ENCODE data around the gene KRT75. TPM values are rescaled to one million over a fixed set of nuclear protein-coding genes. Genes with fewer than 3 reads are reported as not detected.

Gene KRT75
- total and polyA plus RNA-seq, 2 of the 13 experiments (the other 11 are each of a cell fraction or from before 2014, with no cell fraction given), result not detected

DNA sequence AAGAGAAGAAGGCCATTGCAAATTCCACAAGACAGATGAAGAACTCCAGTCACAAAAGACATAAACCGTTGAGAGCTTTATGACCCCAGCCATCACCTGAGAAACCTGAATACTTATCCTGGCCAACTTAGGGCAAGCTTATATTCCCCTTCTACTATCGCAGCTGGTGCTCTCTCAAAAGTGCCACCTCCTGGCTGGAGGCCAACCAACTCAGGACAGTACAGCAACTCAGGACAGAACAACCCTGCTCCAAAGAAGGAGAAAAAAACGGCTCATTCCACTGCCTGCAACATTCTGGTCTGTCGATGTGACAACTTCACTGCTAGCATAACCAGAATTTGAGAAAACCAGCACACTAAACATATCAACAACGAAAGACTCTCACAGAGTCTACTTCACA lies 27.5 kb upstream of the KRT75 start (continued):
- TF ChIP-seq NFKBIZ (CRISPR knock-in tag; IDR thresholded peaks at IDR 0.05) (no peak), TEF (CRISPR knock-in tag; IDR thresholded peaks at IDR 0.05) (no peak), ZNF432 (CRISPR knock-in tag; IDR thresholded peaks at IDR 0.05; ENCODE audit: borderline replicate concordance) (no peak)

DNA sequence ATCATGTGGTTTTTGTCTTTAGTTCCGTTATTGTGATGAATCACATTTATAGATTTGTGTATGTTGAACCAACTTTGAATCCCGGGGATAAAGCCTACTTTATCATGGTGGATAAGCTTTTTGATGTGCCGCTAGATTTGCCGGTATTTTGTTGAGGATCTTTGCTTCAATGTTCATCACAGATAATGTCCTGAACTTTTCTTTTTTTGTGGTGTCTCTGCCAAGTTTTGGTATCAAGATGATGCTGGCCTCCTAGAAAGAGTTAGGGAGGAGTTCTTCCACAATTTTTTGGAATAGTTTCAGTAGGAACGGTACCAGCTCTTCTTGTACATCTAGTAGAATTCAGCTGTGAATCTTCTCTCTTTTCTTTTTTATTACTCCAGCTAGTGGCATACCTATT lies 24.7 kb upstream of the KRT75 start:
- TF ChIP-seq NFE2L2 (IDR thresholded peaks at IDR 0.05; ENCODE audit: low read length) (no peak), BCL3 (CRISPR knock-in tag; IDR thresholded peaks at IDR 0.05) (no peak), TIGD3 (CRISPR knock-in tag; IDR thresholded peaks at IDR 0.05; ENCODE audit: borderline replicate concordance) (no peak), EHMT2 (IDR thresholded peaks at IDR 0.05; ENCODE audit: borderline replicate concordance, low read depth, low read length) (no peak)
- WGBS (ENCODE audit: low lambda C conversion rate), result 29% methylated on average over 5 of the region's 5 CpGs
- intact Hi-C loops (cut with micrococcal nuclease; ENCODE audit: unreplicated experiment), result no loop called here
- FAIRE-seq (no peak), ATAC-seq (no peak), DNase-seq (ENCODE audit: low spot score) (no peak)
- Histone ChIP-seq H4K20me1 (ENCODE audit: insufficient read depth, low read length) (no peaks in the 10 kb centered on the region), H3K4me1 (ENCODE audit: insufficient read depth, low read length) (no peaks in the 10 kb centered on the region), H3K4me3 (replicated peaks in 1 of 3; ENCODE audit: insufficient read depth in 1 of 3, low read depth in 2 of 3, low read length in 3 of 3) (no peak overlapping the region), H3K27me3 (ENCODE audit: control insufficient read depth in 1 of 2, insufficient read depth in 2 of 2, low read length in 2 of 2) (peaks cover 0 to 2% of the 10 kb centered on the region in 2 experiments; a peak in 2 of 5 replicates), H2AFZ (ENCODE audit: low read length) (no peak overlapping the region), H3K27ac (ENCODE audit: extremely low read length, insufficient read depth, low read length) (no peak overlapping the region), H3K36me3 (replicated peaks in 1 of 2; ENCODE audit: control insufficient read depth in 1 of 2, insufficient read depth in 2 of 2, low read length in 2 of 2) (no peaks in the 10 kb centered on the region), H3K79me2 (ENCODE audit: insufficient read depth, low read length) (no peaks in the 10 kb centered on the region), H3K4me2 (ENCODE audit: low read depth, low read length) (no peak overlapping the region), H3K9me3 (ENCODE audit: low read length) (no peaks in the 10 kb centered on the region), H3K9ac (ENCODE audit: insufficient read depth, low read depth, low read length) (no peak overlapping the region)
- ChIA-PET POLR2A (no interaction called here), CTCF (ENCODE audit: low intra/inter-chr PET ratio, low total read pairs) (no interaction called here)
- in situ Hi-C loops (cut with HindIII; ENCODE audit: extremely low pct_ligation_motif_present, low pct_unique_long_range_greater_than_20kb), result no loop called here
- BruUV-seq (replicated peaks), result no TSS peak
